Caco-2 (cell line): ENCODE results near the gene TCEAL6. TPM values are rescaled to one million over a fixed set of nuclear protein-coding genes. Genes with fewer than 3 reads are reported as not detected.
"Not testable (repeated sequence)": the region's sequence is repeated elsewhere in the genome, so short reads cannot be mapped to it uniquely, and the experiment has no call there.

ENCODE experiments used
- BruUV-seq: library from RNA; stranded (reverse); fragments of 400-500 nt; replicated peaks from 2 replicates; lab custom pipeline; 2021; lab: Mats Ljungman, UMichigan
- CTCF ChIA-PET: fragments of 300-600 bp; sonication (Branson Sonifier 250); formaldehyde crosslinking; loops from one replicate; lab custom pipeline; 2022; ENCODE audit warnings: antibody characterized with exemption; lab: Charles Lee
- POLR2A ChIA-PET: fragments of 300-600 bp; sonication (Branson Sonifier 250); formaldehyde crosslinking; loops from one replicate; lab custom pipeline; 2022; ENCODE audit warnings: antibody characterized with exemption; lab: Charles Lee
- DNase-seq, 2 experiments: peaks; one replicate each; pipeline versions ENCODE4 v3.0.0 to v3.0.0-alpha.2; 2020 to 2022
- H3K27me3 ChIP-seq: replicated peaks from 2 replicates; pipeline ENCODE4 v1.6.0; 2011; ENCODE audit warnings: low read length; ENCODE audit not compliant: control insufficient read depth, insufficient read depth
- H3K36me3 ChIP-seq: 2 replicates; pipeline ENCODE4 v1.5.1; 2011; ENCODE audit warnings: low read length; ENCODE audit not compliant: control insufficient read depth, insufficient read depth
- H3K4me1 ChIP-seq: fragments of 250-450 bp; sonication (Bioruptor Pico); 2 replicates; pipeline ENCODE4 v1.5.1; 2020; ENCODE audit warnings: mild to moderate bottlenecking
- H3K4me3 ChIP-seq: 2 replicates; pipeline ENCODE4 v1.5.1; 2011; ENCODE audit warnings: low read depth, mild to moderate bottlenecking, control low read depth, low read length
- H3K9me3 ChIP-seq: fragments of 250-450 bp; sonication (Bioruptor Pico); 2 replicates; pipeline ENCODE4 v1.5.1; 2020; ENCODE audit warnings: mild to moderate bottlenecking, moderate library complexity
- H3K27ac Mint-ChIP-seq: one replicate; pipeline ENCODE4 v1.8.0; 2022; ENCODE audit warnings: mixed read lengths; ENCODE audit not compliant: unreplicated experiment
- H3K27me3 Mint-ChIP-seq: one replicate; pipeline ENCODE4 v1.8.0; 2022; ENCODE audit warnings: mixed read lengths; ENCODE audit not compliant: insufficient read depth, unreplicated experiment
- H3K36me3 Mint-ChIP-seq: one replicate; pipeline ENCODE4 v1.8.0; 2022; ENCODE audit warnings: mild to moderate bottlenecking, mixed read lengths; ENCODE audit not compliant: insufficient read depth, unreplicated experiment
- H3K4me1 Mint-ChIP-seq: one replicate; pipeline ENCODE4 v1.8.0; 2022; ENCODE audit warnings: low read depth, mixed read lengths; ENCODE audit not compliant: unreplicated experiment
- H3K4me3 Mint-ChIP-seq: one replicate; pipeline ENCODE4 v1.8.0; 2022; ENCODE audit warnings: mild to moderate bottlenecking, moderate library complexity, mixed read lengths; ENCODE audit not compliant: unreplicated experiment
- H3K9me3 Mint-ChIP-seq: one replicate; pipeline ENCODE4 v1.8.0; 2022; ENCODE audit warnings: mixed read lengths; ENCODE audit not compliant: unreplicated experiment
- intact Hi-C: fragments of 100-400 bp; cut with micrococcal nuclease; formaldehyde crosslinking; loops from one replicate; pipeline ENCODE4 v1.10.0; 2022; ENCODE audit not compliant: unreplicated experiment
- total RNA-seq: library from RNA; stranded (reverse); gene quantifications from 2 replicates; pipeline ENCODE4 v1.2.3, GENCODE V29; 2022
- TF ChIP-seq, protein P1 (sequence below), 2 experiments: fragments of 200-600 bp in 1 of 2; IDR thresholded peaks; 1 replicate in 1 of 2; 2 replicates in 1 of 2; pipeline versions ENCODE4 v1.5.1 to v1.8.0; 2011 to 2022; ENCODE audit warnings: antibody characterized with exemption in 1 of 2, control low read depth in 1 of 2, inconsistent platforms in 1 of 2, low read depth in 1 of 2, low read length in 1 of 2, mild to moderate bottlenecking in 1 of 2, moderate library complexity in 1 of 2; ENCODE audit not compliant: insufficient read depth in 1 of 2, severe bottlenecking in 1 of 2, unreplicated experiment in 1 of 2

The TCEAL6 gene
- total RNA-seq, 1 experiment from 2014 or later, result not detected

- TF ChIP-seq, protein P1, sequence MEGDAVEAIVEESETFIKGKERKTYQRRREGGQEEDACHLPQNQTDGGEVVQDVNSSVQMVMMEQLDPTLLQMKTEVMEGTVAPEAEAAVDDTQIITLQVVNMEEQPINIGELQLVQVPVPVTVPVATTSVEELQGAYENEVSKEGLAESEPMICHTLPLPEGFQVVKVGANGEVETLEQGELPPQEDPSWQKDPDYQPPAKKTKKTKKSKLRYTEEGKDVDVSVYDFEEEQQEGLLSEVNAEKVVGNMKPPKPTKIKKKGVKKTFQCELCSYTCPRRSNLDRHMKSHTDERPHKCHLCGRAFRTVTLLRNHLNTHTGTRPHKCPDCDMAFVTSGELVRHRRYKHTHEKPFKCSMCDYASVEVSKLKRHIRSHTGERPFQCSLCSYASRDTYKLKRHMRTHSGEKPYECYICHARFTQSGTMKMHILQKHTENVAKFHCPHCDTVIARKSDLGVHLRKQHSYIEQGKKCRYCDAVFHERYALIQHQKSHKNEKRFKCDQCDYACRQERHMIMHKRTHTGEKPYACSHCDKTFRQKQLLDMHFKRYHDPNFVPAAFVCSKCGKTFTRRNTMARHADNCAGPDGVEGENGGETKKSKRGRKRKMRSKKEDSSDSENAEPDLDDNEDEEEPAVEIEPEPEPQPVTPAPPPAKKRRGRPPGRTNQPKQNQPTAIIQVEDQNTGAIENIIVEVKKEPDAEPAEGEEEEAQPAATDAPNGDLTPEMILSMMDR (IDR thresholded peaks at IDR 0.05; ENCODE audit: insufficient read depth in 1 of 2, low read depth in 1 of 2, low read length in 1 of 2, severe bottlenecking in 1 of 2, unreplicated experiment in 1 of 2), result no peak
- H3K4me1 ChIP-seq, result no peaks in the 10 kb centered on the region
- ChIA-PET CTCF (no interaction called here), POLR2A (no interaction called here)
- no peak overlapping the region for H3K4me3 Mint-ChIP-seq
- no peaks in the 10 kb centered on the region for H3K4me1 Mint-ChIP-seq
- no peaks in the 10 kb centered on the region for H3K9me3 ChIP-seq
- no peak overlapping the region for H3K4me3 ChIP-seq
- no peaks in the 10 kb centered on the region for H3K36me3 ChIP-seq
- no TSS peak for BruUV-seq
- H3K27ac Mint-ChIP-seq, result no peak overlapping the region
- peaks cover 3% of the 10 kb centered on the region for H3K27me3 Mint-ChIP-seq
- no peak for DNase-seq
- intact Hi-C loops, result no loop called here
- no peaks in the 10 kb centered on the region for H3K9me3 Mint-ChIP-seq
- no peaks in the 10 kb centered on the region for H3K27me3 ChIP-seq
- H3K36me3 Mint-ChIP-seq, result no peaks in the 10 kb centered on the region
These were observed 12.9 kb upstream of the TCEAL6 start for GRCh38 chrX:102154900-102155805.

DNA sequence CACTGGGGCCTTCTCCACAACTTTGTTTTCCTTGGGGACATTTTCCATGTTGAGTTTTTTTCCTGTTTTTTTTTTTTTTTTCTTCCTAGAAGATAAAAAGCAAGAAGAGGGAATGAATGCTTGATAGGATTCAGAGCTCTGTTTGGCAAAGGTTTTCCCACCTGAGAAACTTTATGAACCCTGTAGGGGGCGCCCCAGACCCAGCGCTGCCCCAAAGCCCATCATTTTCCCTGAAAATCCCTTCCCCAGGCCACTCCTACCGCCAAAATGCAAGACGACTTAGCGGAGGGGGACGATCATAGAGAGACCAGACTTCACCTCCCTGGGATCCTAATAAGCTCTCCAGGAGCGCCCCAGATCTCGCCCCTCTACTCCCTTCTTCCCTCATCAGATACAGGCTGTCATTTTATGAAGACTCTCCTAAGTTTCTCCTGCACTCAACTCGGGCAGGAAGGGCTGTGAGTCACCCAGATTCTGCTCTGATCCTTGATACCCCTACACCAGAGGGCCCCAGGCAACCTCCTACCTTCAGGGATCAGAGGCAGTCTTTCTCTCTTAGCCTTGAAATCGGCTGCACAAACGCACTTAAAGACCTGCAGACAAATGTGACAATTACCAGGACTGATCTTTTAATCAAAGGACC is 12.1 kb upstream of the TCEAL6 start:
- Mint-ChIP-seq H3K27ac (no peak overlapping the region), H3K4me3 (no peak overlapping the region), H3K27me3 (peaks cover 3% of the 10 kb centered on the region), H3K36me3 (no peaks in the 10 kb centered on the region), H3K9me3 (no peaks in the 10 kb centered on the region), H3K4me1 (no peaks in the 10 kb centered on the region)
- ChIA-PET CTCF (no interaction called here), POLR2A (no interaction called here)
- Histone ChIP-seq H3K27me3 (no peaks in the 10 kb centered on the region), H3K4me1 (no peaks in the 10 kb centered on the region), H3K4me3 (no peak overlapping the region), H3K9me3 (no peaks in the 10 kb centered on the region), H3K36me3 (no peaks in the 10 kb centered on the region)
- TF ChIP-seq, protein P1 (IDR thresholded peaks at IDR 0.05; ENCODE audit: insufficient read depth in 1 of 2, low read depth in 1 of 2, low read length in 1 of 2, severe bottlenecking in 1 of 2, unreplicated experiment in 1 of 2), result no peak
- intact Hi-C loops, result no loop called here
- no TSS peak for BruUV-seq
- DNase-seq, result no peak

- H3K36me3 Mint-ChIP-seq, H3K9me3 Mint-ChIP-seq, H3K4me3 ChIP-seq, BruUV-seq, CTCF ChIA-PET, H3K9me3 ChIP-seq, H3K27ac Mint-ChIP-seq, DNase-seq, H3K27me3 ChIP-seq, intact Hi-C loops, POLR2A ChIA-PET, H3K4me3 Mint-ChIP-seq, H3K36me3 ChIP-seq, H3K4me1 Mint-ChIP-seq, H3K4me1 ChIP-seq: not testable (repeated sequence)
- H3K27me3 Mint-ChIP-seq, result peaks cover 10% of the 10 kb centered on the region
These were observed 650 bp downstream of the TCEAL6 start for GRCh38 chrX:102141631-102142030.

DNA sequence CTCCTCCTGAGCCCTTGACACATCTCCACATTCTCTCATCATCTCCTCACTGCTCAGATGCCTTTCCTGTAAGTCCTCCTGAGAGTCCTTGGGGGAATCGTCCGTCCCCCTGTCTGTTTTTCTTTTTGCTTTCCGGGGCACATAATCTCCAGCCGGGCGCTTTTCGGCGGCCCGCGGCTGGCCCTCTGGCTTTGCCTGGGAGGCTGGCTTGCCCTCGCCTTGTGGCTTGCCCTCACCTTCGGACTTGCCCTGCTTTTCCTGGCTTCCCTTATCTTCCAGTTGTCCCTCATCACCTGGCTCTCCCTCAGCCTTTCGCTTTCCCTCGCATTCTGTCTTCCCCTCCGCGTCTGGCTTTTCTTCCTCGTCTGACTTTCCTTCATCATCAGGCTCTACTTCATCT is 1.4 kb downstream of the TCEAL6 start:
- H3K36me3 Mint-ChIP-seq, H3K36me3 ChIP-seq, H3K27ac Mint-ChIP-seq, H3K4me3 Mint-ChIP-seq, H3K9me3 ChIP-seq, H3K4me1 Mint-ChIP-seq, H3K4me3 ChIP-seq, DNase-seq, H3K9me3 Mint-ChIP-seq, BruUV-seq, CTCF ChIA-PET, H3K27me3 ChIP-seq, intact Hi-C loops, H3K4me1 ChIP-seq, POLR2A ChIA-PET: not testable (repeated sequence)
- H3K27me3 Mint-ChIP-seq, result peaks cover 10% of the 10 kb centered on the region
